PC-3 (cell line): ENCODE data around the gene OXNAD1. TPM values are rescaled to one million over a fixed set of nuclear protein-coding genes. Genes with fewer than 3 reads are reported as not detected.

Experiments
- ATAC-seq: fragments of 200-7000 bp; cut with Tn5 transposase; 2 replicates; pipeline ENCODE4 v1.9.1; 2020; ENCODE audit warnings: mild to moderate bottlenecking, moderate library complexity
- BruUV-seq: library from RNA; stranded (reverse); fragments of 400-500 nt; replicated peaks from 2 replicates; lab custom pipeline; 2021; lab: Mats Ljungman, UMichigan
- CTCF ChIA-PET: fragments of 300-600 bp; sonication (Branson Sonifier 250); formaldehyde crosslinking; loops from one replicate; lab custom pipeline; 2022; ENCODE audit warnings: antibody characterized with exemption; lab: Charles Lee
- POLR2A ChIA-PET: fragments of 300-600 bp; sonication (Branson Sonifier 250); formaldehyde crosslinking; loops from one replicate; lab custom pipeline; 2022; ENCODE audit warnings: antibody characterized with exemption; ENCODE audit not compliant: unreplicated experiment; lab: Charles Lee
- DNase-seq: peaks from one replicate; pipeline ENCODE4 v3.0.0-alpha.2; 2015
- H2AFZ ChIP-seq: fragments of 300-600 bp; sonication (generic); 2 replicates; pipeline ENCODE4 v1.6.0; 2016; ENCODE audit warnings: antibody characterized with exemption, low read length
- H3F3A ChIP-seq: fragments of 300-600 bp; sonication (generic); one replicate; pipeline ENCODE4 v1.6.0; 2017; ENCODE audit warnings: antibody characterized with exemption, low read length, control low read depth, mild to moderate bottlenecking; ENCODE audit not compliant: unreplicated experiment
- H3K27ac ChIP-seq: fragments of 300-600 bp; sonication (generic); 2 replicates; pipeline ENCODE4 v1.5.1; 2016; ENCODE audit warnings: mild to moderate bottlenecking, low read length
- H3K27me3 ChIP-seq: fragments of 300-600 bp; sonication (generic); 2 replicates; pipeline ENCODE4 v1.6.1; 2016; ENCODE audit warnings: low read length, mixed read lengths
- H3K36me3 ChIP-seq: fragments of 300-600 bp; sonication (generic); 2 replicates; pipeline ENCODE4 v1.6.1; 2016; ENCODE audit warnings: low read depth, mixed run types, low read length, mixed read lengths
- H3K4me1 ChIP-seq: fragments of 300-600 bp; sonication (generic); 2 replicates; pipeline ENCODE4 v1.5.1; 2016; ENCODE audit warnings: low read length; ENCODE audit not compliant: insufficient read depth
- H3K4me2 ChIP-seq: fragments of 300-600 bp; sonication (generic); 2 replicates; pipeline ENCODE4 v1.6.0; 2016; ENCODE audit warnings: low read length
- H3K4me3 ChIP-seq: fragments of 300-600 bp; sonication (generic); 2 replicates; pipeline ENCODE4 v1.5.1; 2016; ENCODE audit warnings: mild to moderate bottlenecking, low read length, mixed read lengths
- H3K79me2 ChIP-seq: fragments of 300-600 bp; sonication (generic); 2 replicates; pipeline ENCODE4 v1.6.1; 2017; ENCODE audit warnings: low read length, mixed read lengths
- H3K9ac ChIP-seq: fragments of 300-600 bp; sonication (generic); 2 replicates; pipeline ENCODE4 v1.6.0; 2016; ENCODE audit warnings: mild to moderate bottlenecking, low read length
- H3K9me2 ChIP-seq: fragments of 300-600 bp; sonication (generic); replicated peaks from 2 replicates; pipeline ENCODE4 v1.6.1; 2016; ENCODE audit warnings: mixed run types, low read length, mixed read lengths
- H3K9me3 ChIP-seq: fragments of 300-600 bp; sonication (generic); 2 replicates; pipeline ENCODE4 v1.6.1; 2016; ENCODE audit warnings: low read length, mixed read lengths
- H4K20me1 ChIP-seq: fragments of 300-600 bp; sonication (generic); 2 replicates; pipeline ENCODE4 v1.6.1; 2016; ENCODE audit warnings: low read length, mixed read lengths
- EZH2 ChIP-seq: fragments of 300-600 bp; sonication (generic); IDR thresholded peaks from one replicate; pipeline ENCODE4 v1.6.1; 2017; ENCODE audit warnings: antibody characterized with exemption, mild to moderate bottlenecking, low read length; ENCODE audit not compliant: unreplicated experiment
- EZH2phosphoT487 ChIP-seq: fragments of 300-600 bp; sonication (generic); IDR thresholded peaks from 2 replicates; pipeline ENCODE4 v1.6.1; 2018; ENCODE audit warnings: mild to moderate bottlenecking, antibody characterized with exemption, low read length, borderline replicate concordance
- intact Hi-C: fragments of 100-400 bp; cut with micrococcal nuclease; formaldehyde crosslinking; loops from 2 replicates; pipeline ENCODE4 v1.9.0; 2023
- total RNA-seq: library from RNA; depleted of rRNA; stranded (reverse); fragments of >200 nt; gene quantifications from 2 replicates; pipeline ENCODE4 v1.2.3, GENCODE V29; 2014
- TF ChIP-seq, protein P1 (sequence below): fragments of 300-600 bp; sonication (generic); conservative IDR thresholded peaks from 2 replicates; pipeline ENCODE4 v1.5.1; 2017; ENCODE audit warnings: antibody characterized with exemption, low read depth, mild to moderate bottlenecking, low read length

Gene OXNAD1
- total RNA-seq, 1 experiment from 2014 or later: 20.5 TPM

DNA sequence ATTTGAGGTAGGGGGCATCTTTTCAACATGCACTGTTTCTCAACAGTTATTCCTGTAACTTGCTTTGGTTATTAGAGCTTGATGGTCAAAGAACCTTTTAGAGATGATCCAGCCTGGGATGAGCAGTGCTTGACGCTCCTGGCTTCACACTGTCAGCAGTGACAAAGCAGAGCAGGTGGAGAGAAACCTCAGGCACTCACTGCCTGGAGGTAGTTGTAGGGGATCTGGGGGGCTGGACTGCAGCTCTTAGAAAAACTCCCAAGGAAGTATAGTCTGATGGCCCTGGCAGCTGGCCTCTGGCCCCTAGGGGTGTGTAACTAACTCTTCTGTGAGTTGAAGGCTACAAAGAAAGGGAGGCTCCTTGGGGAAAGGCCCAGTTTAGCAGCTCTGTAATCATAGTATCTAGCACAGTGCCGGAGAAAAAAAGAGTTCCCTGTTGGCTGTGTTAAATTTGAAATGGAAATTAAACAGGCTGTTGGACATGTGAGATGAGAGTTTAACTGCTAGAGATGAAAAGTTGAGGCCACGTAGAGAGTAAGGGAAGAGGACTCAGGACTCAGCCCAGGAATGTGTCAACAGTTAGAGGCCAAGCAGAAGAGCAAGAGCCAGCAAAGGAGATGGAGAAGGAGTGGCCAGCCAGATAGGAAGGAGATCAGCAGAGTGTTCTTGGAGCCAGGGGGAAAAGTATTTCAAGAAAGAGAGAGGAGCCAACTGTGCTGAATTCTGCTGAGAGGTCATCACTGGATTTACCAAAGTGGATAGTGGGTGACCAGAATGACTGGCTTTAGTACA, 14.2 kb downstream of the OXNAD1 start:
- Histone ChIP-seq H4K20me1 (no peaks in the 10 kb centered on the region), H3K79me2 (no peaks in the 10 kb centered on the region), H3K9ac (no peak overlapping the region), H3K4me3 (no peak overlapping the region), H2AFZ (no peak overlapping the region), H3F3A (no peaks in the 10 kb centered on the region), H3K9me2 (no peaks in the 10 kb centered on the region), H3K27ac (no peak overlapping the region), H3K4me1 (no peaks in the 10 kb centered on the region), H3K27me3 (no peaks in the 10 kb centered on the region), H3K36me3 (peaks cover 21% of the 10 kb centered on the region; the same call in 1 of the 2 replicates), H3K4me2 (no peak overlapping the region), H3K9me3 (no peaks in the 10 kb centered on the region)
- CTCF ChIA-PET: no interaction called here
- no peak for TF ChIP-seq EZH2phosphoT487
- TF ChIP-seq, protein P1, sequence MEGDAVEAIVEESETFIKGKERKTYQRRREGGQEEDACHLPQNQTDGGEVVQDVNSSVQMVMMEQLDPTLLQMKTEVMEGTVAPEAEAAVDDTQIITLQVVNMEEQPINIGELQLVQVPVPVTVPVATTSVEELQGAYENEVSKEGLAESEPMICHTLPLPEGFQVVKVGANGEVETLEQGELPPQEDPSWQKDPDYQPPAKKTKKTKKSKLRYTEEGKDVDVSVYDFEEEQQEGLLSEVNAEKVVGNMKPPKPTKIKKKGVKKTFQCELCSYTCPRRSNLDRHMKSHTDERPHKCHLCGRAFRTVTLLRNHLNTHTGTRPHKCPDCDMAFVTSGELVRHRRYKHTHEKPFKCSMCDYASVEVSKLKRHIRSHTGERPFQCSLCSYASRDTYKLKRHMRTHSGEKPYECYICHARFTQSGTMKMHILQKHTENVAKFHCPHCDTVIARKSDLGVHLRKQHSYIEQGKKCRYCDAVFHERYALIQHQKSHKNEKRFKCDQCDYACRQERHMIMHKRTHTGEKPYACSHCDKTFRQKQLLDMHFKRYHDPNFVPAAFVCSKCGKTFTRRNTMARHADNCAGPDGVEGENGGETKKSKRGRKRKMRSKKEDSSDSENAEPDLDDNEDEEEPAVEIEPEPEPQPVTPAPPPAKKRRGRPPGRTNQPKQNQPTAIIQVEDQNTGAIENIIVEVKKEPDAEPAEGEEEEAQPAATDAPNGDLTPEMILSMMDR: no peak
- TF ChIP-seq EZH2: no peak
- intact Hi-C loops: no loop called here
- no TSS peak for BruUV-seq
- no peak for ATAC-seq
- POLR2A ChIA-PET: interaction anchor here (0.7 kb wide), 1 partner anchor 178 kb away, joined by 6 read pairs; no protein-coding TSS in a partner anchor
- DNase-seq: no peak

DNA sequence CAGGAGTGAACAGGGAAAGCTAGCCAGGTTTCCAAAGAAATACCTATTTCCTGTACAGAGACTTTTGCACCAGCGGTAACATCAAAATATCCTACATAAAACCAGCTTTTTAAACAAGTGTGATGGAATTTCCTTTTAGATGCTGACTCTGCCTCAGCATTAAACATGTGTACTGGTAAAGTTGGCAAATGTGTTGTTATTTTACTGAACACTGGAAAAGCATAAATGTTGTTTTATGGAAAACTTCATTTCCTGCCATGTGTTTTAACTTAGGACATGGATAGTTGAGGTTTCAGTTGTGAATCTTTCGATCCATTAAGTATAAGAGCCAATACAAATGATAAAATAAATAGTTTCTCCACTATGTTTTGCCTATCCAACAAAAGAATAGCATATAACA, 15.7 kb downstream of the OXNAD1 start:
- CTCF ChIA-PET: no interaction called here
- TF ChIP-seq EZH2phosphoT487: no peak
- TF ChIP-seq, protein P1: no peak
- TF ChIP-seq EZH2: no peak
- Histone ChIP-seq H3K79me2 (no peaks in the 10 kb centered on the region), H3K9ac (no peak overlapping the region), H3K4me2 (no peak overlapping the region), H3K27me3 (no peaks in the 10 kb centered on the region), H3K36me3 (peaks cover 19% of the 10 kb centered on the region; the same call in 1 of the 2 replicates), H3K9me3 (no peaks in the 10 kb centered on the region), H3F3A (no peaks in the 10 kb centered on the region), H3K4me1 (no peaks in the 10 kb centered on the region), H4K20me1 (no peaks in the 10 kb centered on the region), H3K4me3 (no peak overlapping the region), H3K27ac (no peak overlapping the region), H2AFZ (no peak overlapping the region), H3K9me2 (no peaks in the 10 kb centered on the region)
- DNase-seq: no peak
- intact Hi-C loops: no loop called here
- ATAC-seq: no peak
- BruUV-seq: no TSS peak
- POLR2A ChIA-PET: no interaction called here

DNA sequence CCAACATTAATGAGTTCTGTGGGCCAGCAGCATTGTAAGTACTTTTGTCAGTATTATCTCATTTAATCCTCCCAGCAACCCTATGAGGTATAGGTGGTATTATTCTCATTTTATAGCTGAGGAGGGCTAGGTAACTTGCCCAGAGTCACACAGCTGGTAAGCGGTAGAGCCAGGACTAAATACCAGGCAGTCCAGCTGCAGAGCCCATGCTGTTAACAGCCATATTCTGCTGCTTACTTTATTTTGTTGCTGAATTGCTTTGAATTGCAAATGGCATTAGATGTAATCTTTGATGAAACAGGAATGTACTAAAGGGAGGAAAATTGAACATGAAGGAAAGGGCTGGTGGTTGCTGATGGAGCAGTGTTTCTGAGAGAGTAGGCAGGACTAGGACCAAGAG, 19.6 kb downstream of the OXNAD1 start:
- peaks cover 12% of the 10 kb centered on the region; the same call in 1 of the 2 replicates for H3K36me3 ChIP-seq
- no peaks in the 10 kb centered on the region for H3K9me2 ChIP-seq
- no peaks in the 10 kb centered on the region for H3K27me3 ChIP-seq
- CTCF ChIA-PET: no interaction called here
- no peak for ATAC-seq
- no peak overlapping the region for H3K9ac ChIP-seq
- no peaks in the 10 kb centered on the region for H3K9me3 ChIP-seq
- no peak overlapping the region for H2AFZ ChIP-seq
- POLR2A ChIA-PET: no interaction called here
- H4K20me1 ChIP-seq: no peaks in the 10 kb centered on the region
- H3K27ac ChIP-seq: no peak overlapping the region
- DNase-seq: no peak
- TF ChIP-seq EZH2phosphoT487 (no peak), EZH2 (no peak)
- TF ChIP-seq, protein P1: no peak
- BruUV-seq: no TSS peak
- H3K4me3 ChIP-seq: no peak overlapping the region
- no peaks in the 10 kb centered on the region for H3F3A ChIP-seq
- intact Hi-C loops: no loop called here
- no peak overlapping the region for H3K4me2 ChIP-seq
- H3K4me1 ChIP-seq: no peaks in the 10 kb centered on the region
- no peaks in the 10 kb centered on the region for H3K79me2 ChIP-seq
